SK-N-DZ (cell line): ENCODE results near the gene CAMTA1.

Experiments used
- DNase-seq: peaks from one replicate; pipeline ENCODE4 v3.0.0-alpha.2; 2015; ENCODE audit warnings: low spot score

Gene CAMTA1

GRCh38 chr1:7386226-7387052 is 601.2 kb downstream of the CAMTA1 start:
- DNase-seq: peak; percentile 10

GRCh38 chr1:7387053-7387927 is 602.0 kb downstream of the CAMTA1 start:
- DNase-seq: no peak

GRCh38 chr1:7388141-7388487 is 602.9 kb downstream of the CAMTA1 start:
- no peak for DNase-seq

GRCh38 chr1:7388488-7389185 is 603.4 kb downstream of the CAMTA1 start:
- DNase-seq: peak; percentile 8

- DNase-seq: peak; percentile 11
Observed at GRCh38 chr1:7389201-7389905, 604.1 kb downstream of the CAMTA1 start.

- DNase-seq: no peak
Observed at GRCh38 chr1:7389906-7390603, 604.8 kb downstream of the CAMTA1 start.

- no peak for DNase-seq
Observed at GRCh38 chr1:7390604-7391000, 605.3 kb downstream of the CAMTA1 start.

GRCh38 chr1:7393136-7393535 is 607.9 kb downstream of the CAMTA1 start:
- no peak for DNase-seq

GRCh38 chr1:7395251-7395650 is 610.0 kb downstream of the CAMTA1 start:
- DNase-seq: no peak

- DNase-seq: no peak
Observed at GRCh38 chr1:7398982-7399381, 613.7 kb downstream of the CAMTA1 start.

GRCh38 chr1:7399514-7400125 is 614.4 kb downstream of the CAMTA1 start:
- DNase-seq: no peak

GRCh38 chr1:7400566-7400965 is 615.3 kb downstream of the CAMTA1 start:
- DNase-seq: no peak

- DNase-seq: no peak
Observed at GRCh38 chr1:7401814-7402547, 616.7 kb downstream of the CAMTA1 start.

- DNase-seq: no peak
Observed at GRCh38 chr1:7402548-7402850, 617.2 kb downstream of the CAMTA1 start.

GRCh38 chr1:7403265-7404045 is 618.2 kb downstream of the CAMTA1 start:
- DNase-seq: no peak

GRCh38 chr1:7404046-7404742 is 618.9 kb downstream of the CAMTA1 start:
- no peak for DNase-seq

GRCh38 chr1:7405844-7406500 is 620.7 kb downstream of the CAMTA1 start:
- DNase-seq: no peak
